Suprapubic skin (tissue), 4 donors: ENCODE results near the gene ARHGAP1.

Experiments
- CTCF ChIP-seq, 2 donors: fragments of 200-600 bp in 1 of 2; fragments of 450-650 bp in 1 of 2; sonication (generic) in 1 of 2; IDR thresholded peaks; one replicate each; pipeline ENCODE4 v1.5.1; 2016 to 2019; ENCODE audit warnings: antibody characterized with exemption in 2 of 2, mild to moderate bottlenecking in 1 of 2, moderate library complexity in 1 of 2
- POLR2A ChIP-seq, 2 donors: fragments of 450-650 bp; IDR thresholded peaks; one replicate each; pipeline ENCODE4 v1.6.1; 2017; ENCODE audit warnings: antibody characterized with exemption in 2 of 2, mild to moderate bottlenecking in 2 of 2, moderate library complexity in 2 of 2
- POLR2AphosphoS5 ChIP-seq, 3 donors: sonication (generic); formaldehyde crosslinking; IDR thresholded peaks; one replicate each; pipeline ENCODE4 v1.6.1; 2017; ENCODE audit warnings: antibody characterized with exemption in 3 of 3

GRCh38 chr11:46679241-46680163, 20.9 kb downstream of the ARHGAP1 start:
- TF ChIP-seq CTCF (IDR thresholded peaks at IDR 0.05) (no peak), POLR2A (IDR thresholded peaks at IDR 0.05) (no peak), POLR2AphosphoS5 (IDR thresholded peaks at IDR 0.05) (no peak)
